Mesenchymal stem cell (in vitro differentiated cells and primary cell): ENCODE measurements around the gene GGTLC2. TPM values are rescaled to one million over a fixed set of nuclear protein-coding genes. Genes with fewer than 3 reads are reported as not detected.

Experiments
- DNase-seq: peaks from one replicate; pipeline ENCODE4 v3.0.0-alpha.2; 2013
- H2AFZ ChIP-seq: one replicate; pipeline ENCODE4 v1.6.1; 2013; ENCODE audit warnings: low read depth, mild to moderate bottlenecking, control low read depth, inconsistent platforms, low read length, moderate library complexity
- H2AK5ac ChIP-seq: 2 replicates; pipeline ENCODE4 v1.6.1; 2013; ENCODE audit warnings: low read length, moderate library complexity, mild to moderate bottlenecking, inconsistent platforms; ENCODE audit not compliant: severe bottlenecking
- H2BK120ac ChIP-seq: one replicate; pipeline ENCODE4 v1.6.1; 2013; ENCODE audit warnings: low read depth, mild to moderate bottlenecking, inconsistent platforms, low read length, moderate library complexity
- H2BK12ac ChIP-seq, 2 experiments: one replicate each; pipeline ENCODE4 v1.6.1; 2013; ENCODE audit warnings: inconsistent platforms in 2 of 2, low read length in 2 of 2, mild to moderate bottlenecking in 2 of 2, moderate library complexity in 2 of 2, control low read depth in 1 of 2
- H2BK15ac ChIP-seq: one replicate; pipeline ENCODE4 v1.6.1; 2013; ENCODE audit warnings: mild to moderate bottlenecking, low read depth, inconsistent platforms; ENCODE audit not compliant: poor library complexity, severe bottlenecking
- H2BK5ac ChIP-seq: 2 replicates; pipeline ENCODE4 v1.6.1; 2013; ENCODE audit warnings: low read depth, mild to moderate bottlenecking, low read length, control low read depth, inconsistent platforms; ENCODE audit not compliant: poor library complexity, severe bottlenecking
- H3K14ac ChIP-seq, 2 experiments: one replicate each; pipeline ENCODE4 v1.6.1; 2013; ENCODE audit warnings: inconsistent platforms in 2 of 2, low read length in 2 of 2, control low read depth in 1 of 2, mild to moderate bottlenecking in 1 of 2, moderate library complexity in 1 of 2
- H3K18ac ChIP-seq, 2 experiments: one replicate each; pipeline ENCODE4 v1.6.1; 2013; ENCODE audit warnings: inconsistent platforms in 2 of 2, low read length in 2 of 2, control low read depth in 1 of 2, low read depth in 1 of 2, mild to moderate bottlenecking in 1 of 2
- H3K23ac ChIP-seq, 2 experiments: one replicate each; pipeline ENCODE4 v1.6.1; 2013; ENCODE audit warnings: inconsistent platforms in 2 of 2, low read length in 2 of 2, mild to moderate bottlenecking in 2 of 2, moderate library complexity in 2 of 2, control low read depth in 1 of 2
- H3K27ac ChIP-seq: 2 replicates; pipeline ENCODE4 v1.5.1; 2013; ENCODE audit warnings: mild to moderate bottlenecking, moderate library complexity, low read length, control low read depth, inconsistent platforms; ENCODE audit not compliant: poor library complexity, severe bottlenecking
- H3K27me3 ChIP-seq, 2 experiments: 2 replicates each; pipeline versions ENCODE4 v1.6.1 to v1.7.0; 2013; ENCODE audit warnings: low read length in 2 of 2, mild to moderate bottlenecking in 2 of 2, moderate library complexity in 2 of 2, control low read depth in 1 of 2, inconsistent platforms in 1 of 2; ENCODE audit not compliant: control insufficient read depth in 1 of 2, insufficient read depth in 1 of 2
- H3K36me3 ChIP-seq, 2 experiments: 2 replicates each; pipeline versions ENCODE4 v1.6.1 to v1.7.0; 2013; ENCODE audit warnings: low read length in 2 of 2, control low read depth in 1 of 2, inconsistent platforms in 1 of 2, low read depth in 1 of 2, mild to moderate bottlenecking in 1 of 2; ENCODE audit not compliant: insufficient read depth in 2 of 2, control insufficient read depth in 1 of 2
- H3K4ac ChIP-seq, 2 experiments: one replicate each; pipeline ENCODE4 v1.6.1; 2013; ENCODE audit warnings: inconsistent platforms in 2 of 2, low read length in 2 of 2, mild to moderate bottlenecking in 2 of 2, moderate library complexity in 2 of 2, control low read depth in 1 of 2, low read depth in 1 of 2
- H3K4me1 ChIP-seq: 2 replicates; pipeline ENCODE4 v1.6.1; 2013; ENCODE audit warnings: low read depth, low read length, control low read depth; ENCODE audit not compliant: control insufficient read depth, insufficient read depth
- H3K4me2 ChIP-seq: 2 replicates; pipeline ENCODE4 v1.6.1; 2013; ENCODE audit warnings: low read length, mild to moderate bottlenecking, inconsistent platforms; ENCODE audit not compliant: poor library complexity, severe bottlenecking
- H3K4me3 ChIP-seq, 2 experiments: 2 replicates each; pipeline versions ENCODE4 v1.5.1 to v1.7.0; 2013; ENCODE audit warnings: low read length in 2 of 2, mild to moderate bottlenecking in 2 of 2, control low read depth in 1 of 2, low read depth in 1 of 2; ENCODE audit not compliant: insufficient read depth in 1 of 2
- H3K79me1 ChIP-seq: replicated peaks from 2 replicates; pipeline ENCODE4 v1.6.1; 2013; ENCODE audit warnings: mild to moderate bottlenecking, control low read depth, low read length, inconsistent platforms; ENCODE audit not compliant: poor library complexity, severe bottlenecking
- H3K9ac ChIP-seq: 2 replicates; pipeline ENCODE4 v1.7.0; 2013; ENCODE audit warnings: mild to moderate bottlenecking, low read length, moderate library complexity
- H3K9me3 ChIP-seq: 2 replicates; pipeline ENCODE4 v1.7.0; 2013; ENCODE audit warnings: mild to moderate bottlenecking, low read length; ENCODE audit not compliant: control insufficient read depth
- H4K8ac ChIP-seq: one replicate; pipeline ENCODE4 v1.6.1; 2013; ENCODE audit warnings: inconsistent platforms, mild to moderate bottlenecking, low read length, moderate library complexity
- H4K91ac ChIP-seq: one replicate; pipeline ENCODE4 v1.6.1; 2013; ENCODE audit warnings: mild to moderate bottlenecking, low read length, inconsistent platforms
- WGBS: methylation state at CpG from one replicate; pipeline ENCODE4 v1.1.7; 2013; ENCODE audit warnings: mixed read lengths; 5-methylcytosine and 5-hydroxymethylcytosine counted together
- small RNA-seq: library from polyadenylated mRNA; stranded (forward); fragments of <200 nt; extraction: miRNeasy Mini kit (QIAGEN cat#:217004); gene quantifications from one replicate; pipeline ENCODE3, GENCODE V24; 2013; ENCODE audit warnings: low read depth

The GGTLC2 gene

GRCh38 chr22:22694106-22694505, 49.7 kb downstream of the GGTLC2 start:
- Histone ChIP-seq H3K36me3 (no peaks in the 10 kb centered on the region), H3K14ac (no peak overlapping the region), H3K4me1 (peaks cover 13% of the 10 kb centered on the region), H2AK5ac (no peak overlapping the region), H2BK120ac (no peak overlapping the region), H4K8ac (no peak overlapping the region), H3K18ac (no peak overlapping the region), H2AFZ (no peak overlapping the region), H2BK15ac (no peak overlapping the region), H2BK5ac (no peak overlapping the region), H3K4ac (no peak overlapping the region), H3K79me1 (no peaks in the 10 kb centered on the region), H2BK12ac (no peak overlapping the region), H3K9me3 (no peaks in the 10 kb centered on the region), H3K23ac (no peak overlapping the region), H4K91ac (no peak overlapping the region), H3K4me2 (no peak overlapping the region), H3K27me3 (no peaks in the 10 kb centered on the region), H3K27ac (no peak overlapping the region), H3K9ac (no peak overlapping the region), H3K4me3 (no peak overlapping the region)
- no peak for DNase-seq
- 0% methylated on average over 1 of the region's 1 CpG for WGBS

GRCh38 chr22:22696104-22696503, 51.7 kb downstream of the GGTLC2 start:
- Histone ChIP-seq H3K9me3 (no peaks in the 10 kb centered on the region), H2AK5ac (no peak overlapping the region)
- 56% methylated on average over 5 of the region's 5 CpGs for WGBS

More at GRCh38 chr22:22696104-22696503, 51.7 kb downstream of the GGTLC2 start:
- Histone ChIP-seq H3K4me3 (no peak overlapping the region), H2BK120ac (no peak overlapping the region), H2AFZ (no peak overlapping the region), H3K79me1 (no peaks in the 10 kb centered on the region), H3K14ac (no peak overlapping the region), H3K4me1 (peaks cover 13% of the 10 kb centered on the region), H3K4me2 (no peak overlapping the region), H4K91ac (no peak overlapping the region), H3K9ac (no peak overlapping the region), H3K27ac (no peak overlapping the region), H3K18ac (no peak overlapping the region), H3K27me3 (peaks cover 0 to 3% of the 10 kb centered on the region in 2 experiments), H2BK15ac (no peak overlapping the region), H3K23ac (no peak overlapping the region), H3K36me3 (no peaks in the 10 kb centered on the region), H3K4ac (no peak overlapping the region), H4K8ac (no peak overlapping the region), H2BK5ac (no peak overlapping the region), H2BK12ac (no peak overlapping the region)
- no peak for DNase-seq

Small RNAs within 50 kb of the gene (small RNA-seq; reads per million reads assigned to genes)
- gene AC244250.2 (not detected), gene IGLV3-29 (not detected), gene IGLVVI-25-1 (not detected)
